GM12874 (cell line): ENCODE results near the gene DGKB.

ENCODE experiments used
- TF ChIP-seq, protein P1 (sequence below): IDR thresholded peaks from 2 replicates; pipeline ENCODE4 v1.5.1; 2011; ENCODE audit warnings: low read depth, mild to moderate bottlenecking, control low read depth, low read length, moderate library complexity; ENCODE audit not compliant: insufficient read depth

DGKB gene

DNA sequence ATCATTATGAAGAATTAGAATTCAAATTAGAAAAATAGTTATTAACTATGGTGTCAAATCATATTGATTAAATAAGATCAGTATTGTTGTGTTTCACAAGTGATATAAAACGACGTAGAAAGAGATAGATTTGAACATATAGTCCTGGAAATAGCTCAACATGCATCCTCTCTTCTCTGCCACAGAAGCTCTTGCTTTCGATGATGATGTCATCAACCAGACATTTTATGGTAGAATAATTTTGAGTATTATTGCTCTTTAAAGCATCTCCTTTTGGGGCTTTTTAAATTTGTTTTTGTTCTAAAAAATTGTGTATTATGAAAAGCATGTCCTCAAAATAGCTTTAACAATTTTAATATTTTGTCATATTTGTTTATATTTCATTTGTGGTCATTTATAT, 95.0 kb downstream of the DGKB start:
- TF ChIP-seq, protein P1, sequence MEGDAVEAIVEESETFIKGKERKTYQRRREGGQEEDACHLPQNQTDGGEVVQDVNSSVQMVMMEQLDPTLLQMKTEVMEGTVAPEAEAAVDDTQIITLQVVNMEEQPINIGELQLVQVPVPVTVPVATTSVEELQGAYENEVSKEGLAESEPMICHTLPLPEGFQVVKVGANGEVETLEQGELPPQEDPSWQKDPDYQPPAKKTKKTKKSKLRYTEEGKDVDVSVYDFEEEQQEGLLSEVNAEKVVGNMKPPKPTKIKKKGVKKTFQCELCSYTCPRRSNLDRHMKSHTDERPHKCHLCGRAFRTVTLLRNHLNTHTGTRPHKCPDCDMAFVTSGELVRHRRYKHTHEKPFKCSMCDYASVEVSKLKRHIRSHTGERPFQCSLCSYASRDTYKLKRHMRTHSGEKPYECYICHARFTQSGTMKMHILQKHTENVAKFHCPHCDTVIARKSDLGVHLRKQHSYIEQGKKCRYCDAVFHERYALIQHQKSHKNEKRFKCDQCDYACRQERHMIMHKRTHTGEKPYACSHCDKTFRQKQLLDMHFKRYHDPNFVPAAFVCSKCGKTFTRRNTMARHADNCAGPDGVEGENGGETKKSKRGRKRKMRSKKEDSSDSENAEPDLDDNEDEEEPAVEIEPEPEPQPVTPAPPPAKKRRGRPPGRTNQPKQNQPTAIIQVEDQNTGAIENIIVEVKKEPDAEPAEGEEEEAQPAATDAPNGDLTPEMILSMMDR, result no peak

- TF ChIP-seq, protein P1, result no peak
Observed at GRCh38 chr7:14806891-14807290, 95.7 kb downstream of the DGKB start.

GRCh38 chr7:14805105-14805719, 97.3 kb downstream of the DGKB start:
- TF ChIP-seq, protein P1, result no peak

DNA sequence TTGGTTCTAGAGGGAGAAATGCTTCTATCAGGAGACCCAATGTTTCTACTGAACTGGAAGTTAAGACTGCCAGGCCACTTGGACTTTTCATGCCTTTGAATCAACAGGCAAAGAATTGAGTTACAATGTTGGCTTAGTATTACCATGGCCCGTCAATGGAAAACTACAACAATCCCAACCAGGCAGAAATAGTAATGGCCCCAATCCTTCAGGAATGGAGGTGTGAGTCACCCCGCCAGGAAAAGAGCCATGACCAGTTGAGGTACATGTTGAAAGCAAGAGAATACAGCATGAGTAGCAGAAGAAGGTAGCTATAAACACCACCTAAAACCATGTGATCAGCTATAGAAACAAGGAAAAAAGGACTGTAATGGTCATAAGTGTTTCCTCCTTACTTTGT, 101.9 kb downstream of the DGKB start:
- TF ChIP-seq, protein P1, result no peak

- TF ChIP-seq, protein P1, result no peak
Observed at GRCh38 chr7:14793151-14793550, 109.4 kb downstream of the DGKB start.

DNA sequence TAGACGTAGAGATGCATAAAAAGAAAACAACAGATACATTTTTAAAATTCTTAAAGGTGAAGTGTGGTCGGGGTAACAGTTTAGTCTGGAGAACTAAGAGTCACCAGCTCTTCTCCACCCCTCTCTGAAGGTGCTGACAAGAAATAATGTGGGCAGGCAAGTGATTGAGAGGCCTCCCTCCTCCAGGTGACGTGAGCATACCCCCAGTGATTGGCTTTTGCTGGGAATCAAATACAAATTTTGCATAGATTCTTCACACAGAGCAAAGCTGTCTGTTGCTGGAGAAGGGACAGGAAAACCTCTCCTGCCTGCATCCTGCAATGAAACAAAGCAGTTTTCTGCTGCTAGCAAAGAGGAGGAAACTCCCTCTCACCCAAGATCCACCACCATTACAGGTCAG, 115.0 kb downstream of the DGKB start:
- TF ChIP-seq, protein P1, result no peak

GRCh38 chr7:14786314-14786895, 116.1 kb downstream of the DGKB start:
- TF ChIP-seq, protein P1, result no peak
